ENCODE data around the gene USP33. TPM values are rescaled to one million over a fixed set of nuclear protein-coding genes. Genes with fewer than 3 reads are reported as not detected.

Gene USP33
- total and polyA plus RNA-seq, 2 of the 13 experiments (the other 11 are each of a cell fraction or from before 2014, with no cell fraction given), result 32.0 to 49.1 TPM

DNA sequence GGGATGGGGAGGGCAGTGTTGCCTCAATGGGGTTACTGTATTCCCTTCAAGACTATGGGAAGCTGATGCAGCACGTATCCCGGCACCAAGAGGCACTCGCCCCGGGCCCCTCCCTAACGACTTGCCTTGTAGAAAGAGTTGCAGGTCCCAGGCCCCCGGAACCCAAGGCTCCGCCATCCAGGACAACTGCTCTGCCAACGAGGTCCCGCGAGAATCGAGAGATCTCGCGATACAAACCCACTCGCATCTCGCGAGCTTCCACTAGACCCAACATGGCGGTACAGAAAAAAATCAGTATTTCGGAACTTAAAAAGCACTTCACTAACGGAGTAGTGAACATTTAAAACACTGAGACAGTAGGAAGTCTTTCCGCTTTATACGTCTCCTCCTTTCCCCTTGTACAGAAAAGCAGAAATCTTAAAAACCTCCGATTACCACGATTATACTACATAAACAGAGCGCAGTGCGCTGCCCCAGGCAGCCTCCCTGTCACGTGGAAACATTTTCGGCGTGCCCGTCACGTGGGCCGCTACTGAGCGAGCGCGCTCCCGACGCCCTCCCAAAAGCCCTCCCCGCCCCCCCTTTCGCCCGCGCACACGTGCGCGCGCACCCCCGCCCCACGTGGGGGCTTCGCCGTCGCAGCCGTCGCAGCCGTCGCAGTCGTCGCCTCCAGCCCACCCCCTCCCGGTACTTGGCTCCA is 77.0 kb downstream of the USP33 start, which contains the start of gene ZZZ3:
Gene ZZZ3, minus strand, starts transcription at position 199 of the 700 bp plus-strand sequence. CDS start 49,304 bp downstream, outside the sequence.
- FAIRE-seq, result peak; percentile 66
- TF ChIP-seq SMAD1 (CRISPR knock-in tag; IDR thresholded peaks at IDR 0.05; ENCODE audit: borderline replicate concordance, low read depth) (no peak), GFI1 (CRISPR knock-in tag; IDR thresholded peaks at IDR 0.05; ENCODE audit: borderline replicate concordance) (no peak), ZNF569 (CRISPR knock-in tag; IDR thresholded peaks at IDR 0.05; ENCODE audit: borderline replicate concordance) (no peak), MYC (CRISPR knock-in tag; IDR thresholded peaks at IDR 0.05; ENCODE audit: borderline replicate concordance) (peak; percentile 96), U2AF1 (optimal IDR thresholded peaks at IDR 0.05; ENCODE audit: low read depth, low read length) (no peak), ZNF296 (CRISPR knock-in tag; conservative IDR thresholded peaks at IDR 0.05) (no peak), SNRNP70 (IDR thresholded peaks at IDR 0.05; ENCODE audit: low read depth, low read length) (no peak), ZNF746 (CRISPR knock-in tag; IDR thresholded peaks at IDR 0.05) (no peak), ZNF205 (CRISPR knock-in tag; IDR thresholded peaks at IDR 0.05) (peak; percentile 37; the same call in 1 of the 2 replicates), AHR (CRISPR knock-in tag; IDR thresholded peaks at IDR 0.05) (no peak; the same call in 1 of the 2 replicates), CHCHD3 (CRISPR knock-in tag; IDR thresholded peaks at IDR 0.05) (no peak)
- TF ChIP-seq, protein P1, sequence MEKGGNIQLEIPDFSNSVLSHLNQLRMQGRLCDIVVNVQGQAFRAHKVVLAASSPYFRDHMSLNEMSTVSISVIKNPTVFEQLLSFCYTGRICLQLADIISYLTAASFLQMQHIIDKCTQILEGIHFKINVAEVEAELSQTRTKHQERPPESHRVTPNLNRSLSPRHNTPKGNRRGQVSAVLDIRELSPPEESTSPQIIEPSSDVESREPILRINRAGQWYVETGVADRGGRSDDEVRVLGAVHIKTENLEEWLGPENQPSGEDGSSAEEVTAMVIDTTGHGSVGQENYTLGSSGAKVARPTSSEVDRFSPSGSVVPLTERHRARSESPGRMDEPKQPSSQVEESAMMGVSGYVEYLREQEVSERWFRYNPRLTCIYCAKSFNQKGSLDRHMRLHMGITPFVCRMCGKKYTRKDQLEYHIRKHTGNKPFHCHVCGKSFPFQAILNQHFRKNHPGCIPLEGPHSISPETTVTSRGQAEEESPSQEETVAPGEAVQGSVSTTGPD (CRISPR knock-in tag; IDR thresholded peaks at IDR 0.05), result no peak
- TF ChIP-seq, protein P2, sequence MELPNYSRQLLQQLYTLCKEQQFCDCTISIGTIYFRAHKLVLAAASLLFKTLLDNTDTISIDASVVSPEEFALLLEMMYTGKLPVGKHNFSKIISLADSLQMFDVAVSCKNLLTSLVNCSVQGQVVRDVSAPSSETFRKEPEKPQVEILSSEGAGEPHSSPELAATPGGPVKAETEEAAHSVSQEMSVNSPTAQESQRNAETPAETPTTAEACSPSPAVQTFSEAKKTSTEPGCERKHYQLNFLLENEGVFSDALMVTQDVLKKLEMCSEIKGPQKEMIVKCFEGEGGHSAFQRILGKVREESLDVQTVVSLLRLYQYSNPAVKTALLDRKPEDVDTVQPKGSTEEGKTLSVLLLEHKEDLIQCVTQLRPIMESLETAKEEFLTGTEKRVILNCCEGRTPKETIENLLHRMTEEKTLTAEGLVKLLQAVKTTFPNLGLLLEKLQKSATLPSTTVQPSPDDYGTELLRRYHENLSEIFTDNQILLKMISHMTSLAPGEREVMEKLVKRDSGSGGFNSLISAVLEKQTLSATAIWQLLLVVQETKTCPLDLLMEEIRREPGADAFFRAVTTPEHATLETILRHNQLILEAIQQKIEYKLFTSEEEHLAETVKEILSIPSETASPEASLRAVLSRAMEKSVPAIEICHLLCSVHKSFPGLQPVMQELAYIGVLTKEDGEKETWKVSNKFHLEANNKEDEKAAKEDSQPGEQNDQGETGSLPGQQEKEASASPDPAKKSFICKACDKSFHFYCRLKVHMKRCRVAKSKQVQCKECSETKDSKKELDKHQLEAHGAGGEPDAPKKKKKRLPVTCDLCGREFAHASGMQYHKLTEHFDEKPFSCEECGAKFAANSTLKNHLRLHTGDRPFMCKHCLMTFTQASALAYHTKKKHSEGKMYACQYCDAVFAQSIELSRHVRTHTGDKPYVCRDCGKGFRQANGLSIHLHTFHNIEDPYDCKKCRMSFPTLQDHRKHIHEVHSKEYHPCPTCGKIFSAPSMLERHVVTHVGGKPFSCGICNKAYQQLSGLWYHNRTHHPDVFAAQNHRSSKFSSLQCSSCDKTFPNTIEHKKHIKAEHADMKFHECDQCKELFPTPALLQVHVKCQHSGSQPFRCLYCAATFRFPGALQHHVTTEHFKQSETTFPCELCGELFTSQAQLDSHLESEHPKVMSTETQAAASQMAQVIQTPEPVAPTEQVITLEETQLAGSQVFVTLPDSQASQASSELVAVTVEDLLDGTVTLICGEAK (IDR thresholded peaks at IDR 0.05), result no peak
- TF ChIP-seq, protein P2 (CRISPR knock-in tag; IDR thresholded peaks at IDR 0.05), result no peak

More for the DNA sequence above, 77.0 kb downstream of the USP33 start, which contains the start of gene ZZZ3:
- peak within 1 kb of the TSS; percentile 99 for H3K9ac ChIP-seq (ENCODE audit: insufficient read depth, low read depth, low read length)
- under 1% methylated on average over 33 of the region's 56 CpGs for WGBS (ENCODE audit: low lambda C conversion rate)
- peak within 1 kb of the TSS; percentile 85 for H3K4me2 ChIP-seq (ENCODE audit: low read depth, low read length)
- H2AFZ ChIP-seq (ENCODE audit: low read length), result peak within 1 kb of the TSS; percentile 94
- peaks cover 36% of the 10 kb centered on the region for H4K20me1 ChIP-seq (ENCODE audit: insufficient read depth, low read length)
- ChIA-PET CTCF (ENCODE audit: low intra/inter-chr PET ratio, low total read pairs) (no interaction called here), POLR2A (interaction anchor here (0.5 to 2.4 kb wide), 9 partner anchors 21 to 597 kb away, joined by 3 to 10 read pairs (median 4); partner anchors contain the start of genes DNAJB4, MIGA1, PIGK and USP33)
- H3K27ac ChIP-seq (ENCODE audit: extremely low read length, insufficient read depth, low read length), result peak within 1 kb of the TSS; percentile 100
- no peaks in the 10 kb centered on the region for H3K36me3 ChIP-seq (replicated peaks in 1 of 2; ENCODE audit: control insufficient read depth in 1 of 2, insufficient read depth in 2 of 2, low read length in 2 of 2)
- H3K4me1 ChIP-seq (ENCODE audit: insufficient read depth, low read length), result peaks cover 47% of the 10 kb centered on the region
- peak; percentile 75 for ATAC-seq
- peaks cover 48% of the 10 kb centered on the region for H3K79me2 ChIP-seq (ENCODE audit: insufficient read depth, low read length)
- in situ Hi-C loops (cut with HindIII; ENCODE audit: extremely low pct_ligation_motif_present, low pct_unique_long_range_greater_than_20kb), result no loop called here
- H3K27me3 ChIP-seq (ENCODE audit: control insufficient read depth in 1 of 2, insufficient read depth in 2 of 2, low read length in 2 of 2), result no peaks in the 10 kb centered on the region; a peak in 1 of 5 replicates
- intact Hi-C loops (cut with micrococcal nuclease; ENCODE audit: unreplicated experiment), result loop anchor here (5.0 kb wide), 3 partner anchors 40 to 95 kb away; partner anchors contain the start of gene USP33
- H3K4me3 ChIP-seq (replicated peaks in 1 of 3; ENCODE audit: insufficient read depth in 1 of 3, low read depth in 2 of 3, low read length in 3 of 3), result peak within 1 kb of the TSS; percentile 86 to 98 (median 90)
- DNase-seq (ENCODE audit: low spot score), result peak; percentile 91
- BruUV-seq (replicated peaks), result no TSS peak
- no peaks in the 10 kb centered on the region for H3K9me3 ChIP-seq (ENCODE audit: low read length)
